ENCODE data around the gene TEX22. TPM values are rescaled to one million over a fixed set of nuclear protein-coding genes. Genes with fewer than 3 reads are reported as not detected.
A peak's percentile ranks its signal among the peaks of the same experiment; 100 is the strongest.

The TEX22 gene
- total RNA-seq, 1 experiment from 2014 or later, result 0.29 TPM

DNA sequence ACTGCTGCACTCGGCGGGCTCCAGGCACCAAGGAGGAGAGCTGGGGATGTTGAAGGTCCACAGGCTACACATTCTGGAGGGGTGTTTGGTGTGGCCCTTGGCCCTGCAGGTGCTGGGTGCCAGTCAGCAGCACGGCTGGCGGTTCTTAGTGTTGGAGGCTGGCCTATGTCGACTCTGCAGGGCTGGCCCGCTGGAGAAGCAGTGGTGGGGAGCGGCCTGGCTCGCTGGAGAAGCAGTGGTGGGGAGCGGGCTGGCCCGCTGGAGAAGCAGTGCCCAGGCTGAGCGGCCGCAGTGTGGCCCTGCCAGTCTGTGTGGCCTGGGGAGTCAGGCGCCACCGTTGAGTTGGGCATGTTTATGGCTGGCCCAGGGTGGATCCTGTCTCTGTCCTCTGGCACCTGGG, 48.6 kb downstream of the TEX22 start:
- ChIA-PET CTCF (no interaction called here), POLR2A (ENCODE audit: unreplicated experiment) (no interaction called here)
- no TSS peak for BruUV-seq (replicated peaks)
- Histone ChIP-seq H3K9ac (ENCODE audit: low read length) (no peak overlapping the region), H3K4me1 (ENCODE audit: insufficient read depth, low read length) (no peaks in the 10 kb centered on the region), H3K27me3 (ENCODE audit: low read length) (no peaks in the 10 kb centered on the region), H3K79me2 (ENCODE audit: low read length) (no peaks in the 10 kb centered on the region), H3K4me2 (ENCODE audit: low read length) (no peak overlapping the region), H3K36me3 (ENCODE audit: low read depth, low read length) (peaks cover 5% of the 10 kb centered on the region; the same call in 1 of the 2 replicates), H3F3A (ENCODE audit: low read length, unreplicated experiment) (no peaks in the 10 kb centered on the region), H4K20me1 (ENCODE audit: low read length) (no peaks in the 10 kb centered on the region), H3K4me3 (ENCODE audit: low read length) (no peak overlapping the region), H3K9me3 (ENCODE audit: low read length) (no peaks in the 10 kb centered on the region), H2AFZ (ENCODE audit: low read length) (no peak overlapping the region), H3K27ac (ENCODE audit: low read length) (no peak overlapping the region), H3K9me2 (replicated peaks; ENCODE audit: low read length) (no peaks in the 10 kb centered on the region)
- intact Hi-C loops (cut with micrococcal nuclease), result no loop called here
- ATAC-seq (no peak), DNase-seq (no peak)
- TF ChIP-seq, protein P1, sequence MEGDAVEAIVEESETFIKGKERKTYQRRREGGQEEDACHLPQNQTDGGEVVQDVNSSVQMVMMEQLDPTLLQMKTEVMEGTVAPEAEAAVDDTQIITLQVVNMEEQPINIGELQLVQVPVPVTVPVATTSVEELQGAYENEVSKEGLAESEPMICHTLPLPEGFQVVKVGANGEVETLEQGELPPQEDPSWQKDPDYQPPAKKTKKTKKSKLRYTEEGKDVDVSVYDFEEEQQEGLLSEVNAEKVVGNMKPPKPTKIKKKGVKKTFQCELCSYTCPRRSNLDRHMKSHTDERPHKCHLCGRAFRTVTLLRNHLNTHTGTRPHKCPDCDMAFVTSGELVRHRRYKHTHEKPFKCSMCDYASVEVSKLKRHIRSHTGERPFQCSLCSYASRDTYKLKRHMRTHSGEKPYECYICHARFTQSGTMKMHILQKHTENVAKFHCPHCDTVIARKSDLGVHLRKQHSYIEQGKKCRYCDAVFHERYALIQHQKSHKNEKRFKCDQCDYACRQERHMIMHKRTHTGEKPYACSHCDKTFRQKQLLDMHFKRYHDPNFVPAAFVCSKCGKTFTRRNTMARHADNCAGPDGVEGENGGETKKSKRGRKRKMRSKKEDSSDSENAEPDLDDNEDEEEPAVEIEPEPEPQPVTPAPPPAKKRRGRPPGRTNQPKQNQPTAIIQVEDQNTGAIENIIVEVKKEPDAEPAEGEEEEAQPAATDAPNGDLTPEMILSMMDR (conservative IDR thresholded peaks at IDR 0.05; ENCODE audit: low read depth, low read length), result no peak
- TF ChIP-seq EZH2 (IDR thresholded peaks at IDR 0.05; ENCODE audit: low read length, unreplicated experiment), result no peak
- no peak for TF ChIP-seq EZH2phosphoT487 (IDR thresholded peaks at IDR 0.05; ENCODE audit: borderline replicate concordance, low read length)

DNA sequence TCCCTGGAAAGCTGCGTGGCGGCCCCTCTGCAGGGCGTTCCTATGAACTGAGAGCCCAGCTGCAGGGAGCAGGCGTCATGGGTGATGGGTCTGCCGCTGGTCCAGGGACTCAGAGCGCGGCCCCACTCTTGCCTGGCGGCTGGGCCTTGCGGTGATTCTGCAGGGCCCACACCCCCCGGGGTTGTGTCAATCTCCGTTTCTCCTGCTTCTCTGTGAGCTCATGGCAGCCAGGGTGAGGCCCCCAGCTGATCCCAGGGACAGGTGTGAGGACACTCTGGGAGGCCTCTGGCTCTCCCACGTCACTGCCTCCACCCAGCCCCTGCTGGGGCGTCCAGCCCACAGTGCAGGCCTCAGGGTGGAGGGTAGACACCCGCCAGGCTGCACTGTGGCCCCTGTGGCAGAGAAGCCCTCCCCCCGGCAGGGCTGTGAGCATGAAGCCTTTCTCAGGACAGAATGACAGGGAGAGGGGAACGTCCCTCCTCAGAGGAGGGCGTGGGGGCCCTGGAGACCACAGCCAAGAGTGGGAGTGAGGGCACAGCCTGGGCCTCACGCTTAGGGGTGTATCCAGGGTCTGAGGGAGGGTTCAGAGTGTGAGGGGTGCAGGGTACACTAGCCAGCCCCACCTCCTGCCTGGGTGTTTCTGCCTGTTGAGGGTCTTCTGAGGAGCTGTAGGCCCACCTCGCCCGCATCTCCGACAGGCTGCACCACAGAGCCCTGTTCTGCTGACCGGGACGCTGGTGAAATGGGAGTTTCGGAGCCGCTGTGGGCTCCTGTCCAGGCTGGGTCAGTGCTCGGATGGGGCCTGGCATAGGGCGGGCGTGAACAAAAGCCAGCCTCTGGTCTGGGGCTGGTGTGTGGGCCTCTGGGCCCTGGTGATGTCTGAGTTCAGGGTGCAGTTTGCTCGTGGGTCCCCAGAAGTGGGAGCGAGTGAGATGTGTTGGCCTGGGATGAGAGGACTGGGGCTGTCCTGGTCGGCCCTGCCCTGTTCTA, 49.6 kb downstream of the TEX22 start:
- Histone ChIP-seq H3K36me3 (ENCODE audit: low read depth, low read length) (no peaks in the 10 kb centered on the region; the same call in 1 of the 2 replicates), H3K4me2 (ENCODE audit: low read length) (no peak overlapping the region), H3K9me2 (replicated peaks; ENCODE audit: low read length) (no peaks in the 10 kb centered on the region), H4K20me1 (ENCODE audit: low read length) (no peaks in the 10 kb centered on the region), H3K9ac (ENCODE audit: low read length) (no peak overlapping the region), H3K4me1 (ENCODE audit: insufficient read depth, low read length) (no peaks in the 10 kb centered on the region), H3K27me3 (ENCODE audit: low read length) (no peaks in the 10 kb centered on the region), H3K9me3 (ENCODE audit: low read length) (no peaks in the 10 kb centered on the region), H3F3A (ENCODE audit: low read length, unreplicated experiment) (no peaks in the 10 kb centered on the region), H3K27ac (ENCODE audit: low read length) (no peak overlapping the region), H3K79me2 (ENCODE audit: low read length) (no peaks in the 10 kb centered on the region), H2AFZ (ENCODE audit: low read length) (no peak overlapping the region), H3K4me3 (ENCODE audit: low read length) (no peak overlapping the region)
- CTCF ChIA-PET, result no interaction called here
- no TSS peak for BruUV-seq (replicated peaks)
- DNase-seq (no peak), ATAC-seq (peak; percentile 10; the same call in 1 of the 2 replicates)
- POLR2A ChIA-PET (ENCODE audit: unreplicated experiment), result no interaction called here
- TF ChIP-seq EZH2phosphoT487 (IDR thresholded peaks at IDR 0.05; ENCODE audit: borderline replicate concordance, low read length) (no peak), EZH2 (IDR thresholded peaks at IDR 0.05; ENCODE audit: low read length, unreplicated experiment) (no peak)
- TF ChIP-seq, protein P1 (conservative IDR thresholded peaks at IDR 0.05; ENCODE audit: low read depth, low read length), result no peak
- intact Hi-C loops (cut with micrococcal nuclease), result loop anchor here (2.0 kb wide), 1 partner anchor 43 kb away; the partner anchor contains the start of gene TEDC1

DNA sequence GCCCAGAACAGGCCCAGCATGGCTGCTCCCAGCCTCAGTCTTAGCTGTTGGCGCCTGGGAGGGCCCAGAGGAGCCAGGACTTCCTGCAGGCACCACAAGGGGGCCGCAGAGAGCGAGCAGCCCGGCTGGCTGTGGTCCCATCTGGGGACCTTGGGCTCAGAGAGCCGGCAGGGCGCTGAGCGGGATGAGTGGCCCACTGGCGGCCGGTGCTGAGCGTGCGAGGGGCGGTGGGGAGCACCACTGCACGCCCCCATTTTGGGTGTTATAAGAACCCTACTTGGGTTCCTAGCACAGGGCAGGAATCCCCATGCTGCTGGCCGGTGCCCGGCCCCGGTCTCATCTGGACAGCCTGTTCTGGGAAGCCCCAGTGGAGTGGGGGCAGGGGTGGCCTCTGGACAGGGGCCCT, 50.4 kb downstream of the TEX22 start:
- Histone ChIP-seq H3F3A (ENCODE audit: low read length, unreplicated experiment) (no peaks in the 10 kb centered on the region), H3K4me3 (ENCODE audit: low read length) (no peak overlapping the region), H3K9ac (ENCODE audit: low read length) (no peak overlapping the region), H3K79me2 (ENCODE audit: low read length) (no peaks in the 10 kb centered on the region), H3K4me1 (ENCODE audit: insufficient read depth, low read length) (no peaks in the 10 kb centered on the region), H3K9me2 (replicated peaks; ENCODE audit: low read length) (no peaks in the 10 kb centered on the region), H3K36me3 (ENCODE audit: low read depth, low read length) (no peaks in the 10 kb centered on the region; the same call in 1 of the 2 replicates), H3K4me2 (ENCODE audit: low read length) (no peak overlapping the region), H4K20me1 (ENCODE audit: low read length) (no peaks in the 10 kb centered on the region), H2AFZ (ENCODE audit: low read length) (no peak overlapping the region), H3K27me3 (ENCODE audit: low read length) (no peaks in the 10 kb centered on the region), H3K9me3 (ENCODE audit: low read length) (no peaks in the 10 kb centered on the region), H3K27ac (ENCODE audit: low read length) (no peak overlapping the region)
- ChIA-PET POLR2A (ENCODE audit: unreplicated experiment) (no interaction called here), CTCF (no interaction called here)
- intact Hi-C loops (cut with micrococcal nuclease), result loop anchor here (2.0 kb wide), 1 partner anchor 42 kb away; the partner anchor contains the start of gene TEDC1
- TF ChIP-seq, protein P1 (conservative IDR thresholded peaks at IDR 0.05; ENCODE audit: low read depth, low read length), result peak; percentile 69
- TF ChIP-seq EZH2 (IDR thresholded peaks at IDR 0.05; ENCODE audit: low read length, unreplicated experiment), result no peak
- BruUV-seq (replicated peaks), result no TSS peak
- ATAC-seq (peak; percentile 79), DNase-seq (peak; percentile 48)
